PC-3 (cell line): ENCODE results near the gene CSMD2.

ENCODE experiments used
- EZH2 ChIP-seq: fragments of 300-600 bp; sonication (generic); IDR thresholded peaks from one replicate; pipeline ENCODE4 v1.6.1; 2017; ENCODE audit warnings: antibody characterized with exemption, mild to moderate bottlenecking, low read length; ENCODE audit not compliant: unreplicated experiment
- EZH2phosphoT487 ChIP-seq: fragments of 300-600 bp; sonication (generic); IDR thresholded peaks from 2 replicates; pipeline ENCODE4 v1.6.1; 2018; ENCODE audit warnings: mild to moderate bottlenecking, antibody characterized with exemption, low read length, borderline replicate concordance
- TF ChIP-seq, protein P1 (sequence below): fragments of 300-600 bp; sonication (generic); conservative IDR thresholded peaks from 2 replicates; pipeline ENCODE4 v1.5.1; 2017; ENCODE audit warnings: antibody characterized with exemption, low read depth, mild to moderate bottlenecking, low read length

DNA sequence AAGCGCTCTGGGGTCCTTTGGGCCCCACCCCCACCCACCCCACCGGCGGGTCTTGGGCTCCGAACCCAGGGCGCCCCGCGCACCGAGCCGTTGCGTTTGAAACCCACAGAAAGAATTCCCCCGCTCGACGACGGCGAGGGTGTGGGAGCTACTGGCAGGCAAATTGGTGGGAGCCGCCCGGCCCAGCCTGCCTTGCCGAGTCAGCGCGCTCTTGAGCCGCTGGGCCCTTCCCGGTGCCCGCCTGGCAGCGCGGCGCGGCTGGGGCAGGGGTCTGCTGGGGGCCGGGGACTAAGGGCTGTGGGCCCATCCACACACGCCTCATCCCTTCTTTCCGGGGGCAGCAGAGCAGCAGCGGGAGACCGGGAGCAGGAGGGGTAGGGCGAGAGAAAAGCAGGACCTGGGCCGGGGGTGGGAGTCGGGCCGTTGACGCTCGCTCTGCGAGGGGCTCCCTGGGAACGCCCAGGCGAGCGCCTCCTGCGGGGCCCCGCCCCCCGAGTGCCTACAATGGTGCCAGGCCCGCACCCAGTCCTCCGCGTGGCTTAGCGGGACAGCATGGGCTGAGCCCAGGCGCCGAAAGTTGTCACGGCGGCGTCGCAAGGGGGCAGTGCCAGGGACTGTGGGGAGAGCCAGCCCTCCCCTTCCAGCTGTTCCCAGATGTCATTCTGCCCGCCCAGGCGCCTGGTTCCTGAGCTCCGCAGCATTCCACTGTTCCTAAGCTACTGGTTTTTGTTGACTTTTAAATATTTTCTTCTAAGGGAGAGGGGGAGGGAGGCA, 12.0 kb upstream of the CSMD2 start, which contains the start of gene C1orf94:
- TF ChIP-seq, protein P1, sequence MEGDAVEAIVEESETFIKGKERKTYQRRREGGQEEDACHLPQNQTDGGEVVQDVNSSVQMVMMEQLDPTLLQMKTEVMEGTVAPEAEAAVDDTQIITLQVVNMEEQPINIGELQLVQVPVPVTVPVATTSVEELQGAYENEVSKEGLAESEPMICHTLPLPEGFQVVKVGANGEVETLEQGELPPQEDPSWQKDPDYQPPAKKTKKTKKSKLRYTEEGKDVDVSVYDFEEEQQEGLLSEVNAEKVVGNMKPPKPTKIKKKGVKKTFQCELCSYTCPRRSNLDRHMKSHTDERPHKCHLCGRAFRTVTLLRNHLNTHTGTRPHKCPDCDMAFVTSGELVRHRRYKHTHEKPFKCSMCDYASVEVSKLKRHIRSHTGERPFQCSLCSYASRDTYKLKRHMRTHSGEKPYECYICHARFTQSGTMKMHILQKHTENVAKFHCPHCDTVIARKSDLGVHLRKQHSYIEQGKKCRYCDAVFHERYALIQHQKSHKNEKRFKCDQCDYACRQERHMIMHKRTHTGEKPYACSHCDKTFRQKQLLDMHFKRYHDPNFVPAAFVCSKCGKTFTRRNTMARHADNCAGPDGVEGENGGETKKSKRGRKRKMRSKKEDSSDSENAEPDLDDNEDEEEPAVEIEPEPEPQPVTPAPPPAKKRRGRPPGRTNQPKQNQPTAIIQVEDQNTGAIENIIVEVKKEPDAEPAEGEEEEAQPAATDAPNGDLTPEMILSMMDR: no peak
- TF ChIP-seq EZH2phosphoT487 (no peak), EZH2 (no peak)
